HG02943 (cell line): ENCODE measurements around the gene PLLP.

ENCODE experiments used
- ATAC-seq: cut with Tn5 transposase; IDR thresholded peaks from one replicate; pipeline ENCODE4 v1.9.1; 2021; ENCODE audit warnings: mild to moderate bottlenecking, low read depth, moderate library complexity; ENCODE audit not compliant: unreplicated experiment

PLLP gene

GRCh38 chr16:57231821-57232350, 52.6 kb downstream of the PLLP start:
- ATAC-seq: no peak

- no peak for ATAC-seq
These were observed 55.4 kb downstream of the PLLP start for GRCh38 chr16:57229079-57229478.

GRCh38 chr16:57226701-57227621, 57.5 kb downstream of the PLLP start:
- no peak for ATAC-seq

- no peak for ATAC-seq
These were observed 58.5 kb downstream of the PLLP start for GRCh38 chr16:57225978-57226377.

GRCh38 chr16:57224651-57225335, 59.7 kb downstream of the PLLP start:
- ATAC-seq: no peak

- no peak for ATAC-seq
These were observed 61.4 kb downstream of the PLLP start for GRCh38 chr16:57223057-57223456.

- ATAC-seq: no peak
These were observed 67.5 kb downstream of the PLLP start for GRCh38 chr16:57216968-57217367.

- no peak for ATAC-seq
These were observed 71.0 kb downstream of the PLLP start for GRCh38 chr16:57213462-57213861.

- no peak for ATAC-seq
These were observed 74.7 kb downstream of the PLLP start for GRCh38 chr16:57209780-57210179.

- no peak for ATAC-seq
These were observed 75.5 kb downstream of the PLLP start for GRCh38 chr16:57208926-57209325.
